Renal cortical epithelial cell (primary cell): ENCODE measurements around the gene MOCOS. TPM values are rescaled to one million over a fixed set of nuclear protein-coding genes. Genes with fewer than 3 reads are reported as not detected.
"Not testable (repeated sequence)": the region's sequence is repeated elsewhere in the genome, so short reads cannot be mapped to it uniquely, and the experiment has no call there.

Experiments used
- DNase-seq: peaks from one replicate; pipeline ENCODE4 v3.0.0-alpha.2; 2011; ENCODE audit warnings: low read depth
- total RNA-seq: library from RNA; depleted of rRNA; stranded (reverse); fragments of >200 nt; gene quantifications from 2 replicates; pipeline ENCODE4 v1.2.3, GENCODE V29; 2014

The MOCOS gene
- total RNA-seq, 1 donor from 2014 or later: 14.6 TPM

- no peak for DNase-seq
These were observed 13.1 kb downstream of the MOCOS start for GRCh38 chr18:36200354-36200771.

GRCh38 chr18:36201765-36202164 is 14.5 kb downstream of the MOCOS start:
- no peak for DNase-seq

GRCh38 chr18:36203360-36203895 is 16.1 kb downstream of the MOCOS start:
- no peak for DNase-seq

- DNase-seq: no peak
These were observed 17.9 kb downstream of the MOCOS start for GRCh38 chr18:36205166-36205565.

- no peak for DNase-seq
These were observed 20.0 kb downstream of the MOCOS start for GRCh38 chr18:36207303-36207702.

GRCh38 chr18:36207969-36208368 is 20.7 kb downstream of the MOCOS start:
- not testable (repeated sequence) for DNase-seq

GRCh38 chr18:36211612-36212065 is 24.3 kb downstream of the MOCOS start:
- DNase-seq: peak; percentile 33

GRCh38 chr18:36212301-36213171 is 25.2 kb downstream of the MOCOS start:
- DNase-seq: peak; percentile 17

GRCh38 chr18:36214811-36215210 is 27.5 kb downstream of the MOCOS start:
- no peak for DNase-seq

GRCh38 chr18:36215577-36215976 is 28.3 kb downstream of the MOCOS start:
- DNase-seq: no peak

- DNase-seq: peak; percentile 19
These were observed 30.1 kb downstream of the MOCOS start for GRCh38 chr18:36217348-36217747.

GRCh38 chr18:36229188-36229587 is 41.9 kb downstream of the MOCOS start:
- DNase-seq: no peak

- not testable (repeated sequence) for DNase-seq
These were observed 53.2 kb downstream of the MOCOS start for GRCh38 chr18:36240510-36240909.

GRCh38 chr18:36241831-36242230 is 54.5 kb downstream of the MOCOS start:
- no peak for DNase-seq

GRCh38 chr18:36247036-36247435 is 59.7 kb downstream of the MOCOS start:
- no peak for DNase-seq

- no peak for DNase-seq
These were observed 62.1 kb downstream of the MOCOS start for GRCh38 chr18:36249392-36249791.

GRCh38 chr18:36250827-36251226 is 63.5 kb downstream of the MOCOS start:
- DNase-seq: peak; percentile 4

GRCh38 chr18:36255072-36255698 is 67.9 kb downstream of the MOCOS start:
- no peak for DNase-seq

- no peak for DNase-seq
These were observed 68.8 kb downstream of the MOCOS start for GRCh38 chr18:36256094-36256493.

- no peak for DNase-seq
These were observed 75.7 kb downstream of the MOCOS start for GRCh38 chr18:36262971-36263370.

GRCh38 chr18:36264283-36264682 is 77.0 kb downstream of the MOCOS start:
- DNase-seq: no peak

GRCh38 chr18:36265015-36265414 is 77.7 kb downstream of the MOCOS start:
- no peak for DNase-seq

GRCh38 chr18:36269157-36269556 is 81.9 kb downstream of the MOCOS start:
- no peak for DNase-seq
